Sigmoid colon (tissue), 7 donors: ENCODE results near the gene GOLGA6L6. TPM values are rescaled to one million over a fixed set of nuclear protein-coding genes. Genes with fewer than 3 reads are reported as not detected.
"Not testable (repeated sequence)": the region's sequence is repeated elsewhere in the genome, so short reads cannot be mapped to it uniquely, and the experiment has no call there.

ENCODE experiments used
- DNase-seq: peaks from one replicate; pipeline ENCODE4 v3.0.0-alpha.2; 2019
- H3K27ac ChIP-seq, 4 donors: fragments of 200-600 bp; sonication (generic); one replicate each; pipeline ENCODE4 v1.5.1; 2016 to 2019; ENCODE audit warnings: mild to moderate bottlenecking in 1 of 4
- H3K27me3 ChIP-seq, 3 donors: fragments of 200-600 bp; sonication (generic); one replicate each; pipeline ENCODE4 v1.5.1; 2019; ENCODE audit warnings: mild to moderate bottlenecking in 1 of 3
- H3K36me3 ChIP-seq, 4 donors: fragments of 200-600 bp; sonication (generic); one replicate each; pipeline ENCODE4 v1.5.1; 2016 to 2019
- H3K4me1 ChIP-seq, 4 donors: fragments of 200-600 bp; sonication (generic); one replicate each; pipeline ENCODE4 v1.5.1; 2017 to 2019
- H3K4me3 ChIP-seq, 4 donors: fragments of 200-600 bp; sonication (generic); one replicate each; pipeline ENCODE4 v1.5.1; 2017 to 2019; ENCODE audit warnings: mild to moderate bottlenecking in 2 of 4, moderate library complexity in 1 of 4
- H3K9me3 ChIP-seq, 4 donors: fragments of 200-600 bp in 3 of 4; sonication (generic) in 3 of 4; one replicate each; pipeline versions ENCODE4 v1.5.1 to v1.6.1; 2013 to 2019
- WGBS, 2 donors: extraction: QIAGEN DNeasy Blood & Tissue Kit; methylation state at CpG; one replicate each; pipeline ENCODE4 v1.1.7; 2013; 5-methylcytosine and 5-hydroxymethylcytosine counted together
- intact Hi-C: fragments of 100-400 bp; cut with DNase I; formaldehyde crosslinking; loops from one replicate; pipeline ENCODE4 v1.15.1; 2023
- polyA plus RNA-seq, 3 donors: library from polyadenylated mRNA; stranded (reverse); fragments of 200-250 nt; gene quantifications; one replicate each; pipeline ENCODE4 v1.2.3, GENCODE V29; 2013
- small RNA-seq, 3 donors: library from RNA; depleted of rRNA; stranded (forward); fragments of <200 nt; gene quantifications; one replicate each; pipeline ENCODE3, GENCODE V24; 2016
- total RNA-seq, 4 donors: library from RNA; depleted of rRNA; stranded (reverse); fragments of >200 nt; gene quantifications; one replicate each; pipeline ENCODE4 v1.1.0, GENCODE V29; 2016
- donor health status: healthy with polysubstance abuse.
- donor health status: Bipolar disorder and iron deficiency.
- donor health status: healthy.

GOLGA6L6 gene
- total and polyA plus RNA-seq, 7 donors = not detected

DNA sequence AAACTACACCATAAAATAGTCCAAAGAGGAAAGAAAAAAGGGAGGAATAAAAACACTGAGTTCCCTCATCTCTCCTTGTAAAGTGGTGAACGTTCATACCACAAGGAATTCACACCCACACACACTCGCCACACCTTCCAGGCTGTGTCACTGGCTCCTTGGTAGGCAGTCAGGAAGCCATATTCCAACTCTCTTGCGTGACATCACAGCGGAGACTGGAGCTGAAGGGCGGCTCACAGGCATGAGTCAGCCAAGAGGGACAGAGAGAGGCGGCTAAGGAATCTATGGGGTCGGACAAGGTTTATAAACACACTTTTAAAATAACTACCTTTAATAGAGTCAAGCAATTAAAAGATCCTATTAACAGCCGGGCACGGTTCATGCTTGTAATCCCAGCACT lies 43.8 kb downstream of the GOLGA6L6 start:
- DNase-seq, H3K36me3 ChIP-seq, H3K27ac ChIP-seq, H3K27me3 ChIP-seq, H3K4me1 ChIP-seq, H3K4me3 ChIP-seq, intact Hi-C loops, H3K9me3 ChIP-seq: not testable (repeated sequence)
- 68 to 88% methylated on average over 4 to 5 of the region's 9 CpGs for WGBS, 2 donors

DNA sequence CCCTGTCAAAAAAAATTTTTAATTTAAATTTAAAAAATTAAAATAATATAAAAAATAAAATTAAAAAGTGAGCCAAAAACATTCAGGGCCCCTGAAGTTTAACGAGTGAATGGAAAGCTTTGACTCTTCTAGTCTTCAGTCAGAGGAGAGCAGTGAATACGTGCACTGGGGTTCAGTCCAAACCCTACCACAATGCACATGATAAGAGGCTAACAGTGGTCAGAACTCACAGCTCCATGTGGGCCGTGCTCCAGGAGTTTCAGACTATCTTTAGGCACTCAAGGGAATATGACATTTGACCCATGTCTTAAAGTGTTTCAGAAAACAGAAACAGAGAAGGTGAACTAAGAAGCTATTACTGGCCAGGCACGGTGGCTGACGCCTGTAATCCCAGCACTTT lies 48.6 kb downstream of the GOLGA6L6 start:
- DNase-seq, H3K27ac ChIP-seq, intact Hi-C loops, H3K4me1 ChIP-seq, H3K27me3 ChIP-seq, H3K4me3 ChIP-seq, H3K9me3 ChIP-seq, H3K36me3 ChIP-seq: not testable (repeated sequence)
- WGBS, 2 donors = 76 to 94% methylated on average over 2 to 3 of the region's 5 CpGs

DNA sequence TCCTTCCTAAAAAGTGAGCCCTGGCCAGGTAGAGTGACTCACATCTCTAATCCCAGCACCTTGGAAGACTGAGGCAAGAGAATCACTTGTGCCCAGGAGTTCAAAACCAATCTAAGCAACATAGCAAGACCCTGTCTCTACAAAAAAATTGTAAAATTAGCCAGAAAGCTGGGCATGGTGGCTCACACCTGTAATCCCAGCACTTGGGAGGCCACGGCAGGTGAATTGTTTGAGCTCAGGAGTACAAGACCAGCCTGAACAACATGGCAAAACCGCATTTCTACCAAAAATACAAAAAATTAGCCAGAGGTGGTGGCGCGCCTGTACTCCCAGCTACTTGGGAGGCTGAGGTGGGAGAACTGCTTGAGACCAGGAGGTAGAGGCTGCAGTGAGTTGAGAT lies 49.0 kb downstream of the GOLGA6L6 start:
- H3K27me3 ChIP-seq, H3K9me3 ChIP-seq, DNase-seq, H3K36me3 ChIP-seq, intact Hi-C loops, H3K27ac ChIP-seq, H3K4me3 ChIP-seq, H3K4me1 ChIP-seq: not testable (repeated sequence)
- WGBS, 2 donors = 76 to 91% methylated on average over 2 of the region's 4 CpGs

DNA sequence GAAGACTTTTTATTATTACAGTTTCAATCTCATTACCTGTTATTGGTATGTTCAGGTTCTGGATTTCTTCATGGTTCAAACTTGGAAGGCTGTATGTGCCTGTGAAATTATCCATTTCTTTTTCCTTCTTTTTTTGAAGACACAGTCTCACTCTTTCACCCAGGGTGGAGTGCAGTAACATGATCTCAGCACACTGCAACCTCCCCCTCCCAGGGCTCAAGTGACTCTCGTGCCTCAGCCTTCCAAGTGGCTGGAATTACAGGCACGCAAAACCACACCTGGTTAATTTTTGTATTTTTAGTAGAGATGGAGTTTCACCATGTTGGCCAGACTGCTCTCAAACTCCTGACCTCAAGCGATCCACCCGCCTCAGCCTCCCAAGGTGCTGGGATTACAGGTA lies 52.3 kb downstream of the GOLGA6L6 start:
- H3K9me3 ChIP-seq, H3K27me3 ChIP-seq, DNase-seq, intact Hi-C loops, H3K36me3 ChIP-seq, H3K4me1 ChIP-seq, H3K27ac ChIP-seq, H3K4me3 ChIP-seq: not testable (repeated sequence)
- WGBS, 2 donors = 89 to 90% methylated on average over 3 of the region's 4 CpGs

Small RNAs within 50 kb of the gene (small RNA-seq; reads per million reads assigned to genes)
- 0 reads per million in 3 donors for gene RN7SL759P
